HCT116 (cell line): ENCODE measurements around the gene BRINP3. TPM values are rescaled to one million over a fixed set of nuclear protein-coding genes. Genes with fewer than 3 reads are reported as not detected.

Experiments used
- ATAC-seq: fragments of 200-7000 bp; cut with Tn5 transposase; 2 replicates; pipeline ENCODE4 v1.9.1; 2020; ENCODE audit warnings: mild to moderate bottlenecking, moderate library complexity
- BruUV-seq: library from RNA; stranded (reverse); fragments of 400-500 nt; replicated peaks from 2 replicates; lab custom pipeline; 2021; lab: Mats Ljungman, UMichigan
- CTCF ChIA-PET: fragments of 300-600 bp; sonication (Branson Sonifier 250); formaldehyde crosslinking; loops from one replicate; lab custom pipeline; 2021; ENCODE audit warnings: antibody characterized with exemption; lab: Charles Lee
- POLR2A ChIA-PET: fragments of 300-600, 350-600 bp; sonication (Branson Sonifier 250); formaldehyde crosslinking; loops from one replicate; lab custom pipeline; 2021; ENCODE audit warnings: antibody characterized with exemption; lab: Charles Lee
- RAD21 ChIA-PET, 2 experiments: fragments of 300-600 bp; sonication (Branson Sonifier 250); formaldehyde crosslinking; loops; one replicate each; lab custom pipeline; 2023; ENCODE audit warnings: low total read pairs in 2 of 2; ENCODE audit not compliant: uncharacterized antibody in 2 of 2, unreplicated experiment in 2 of 2, low non-redundant PET in 1 of 2; lab: Charles Lee
- DNase-seq: peaks from one replicate; pipeline ENCODE4 v3.0.0-alpha.2; 2010; ENCODE audit warnings: low read depth, low spot score
- H2AFZ ChIP-seq: fragments of 200-600 bp; shearing (Covaris generic), sonication (generic); 2 replicates; pipeline ENCODE4 v1.6.1; 2017; ENCODE audit warnings: low read depth, mixed run types, mixed read lengths, antibody characterized with exemption, low read length; ENCODE audit not compliant: poor library complexity, severe bottlenecking
- H3K27ac ChIP-seq: 2 replicates; pipeline ENCODE4 v1.5.1; 2012; ENCODE audit warnings: low read depth, low read length
- H3K27me3 ChIP-seq: fragments of 200-600 bp; sonication (generic); 2 replicates; pipeline ENCODE4 v1.6.1; 2016; ENCODE audit warnings: mixed run types, low read length, mixed read lengths; ENCODE audit not compliant: insufficient read depth
- H3K36me3 ChIP-seq, 2 experiments: fragments of 200-500 bp in 1 of 2; fragments of 200-600 bp in 1 of 2; sonication (Bioruptor generic) in 1 of 2; sonication (generic) in 1 of 2; 2 replicates each; pipeline versions ENCODE4 v1.5.1 to v1.6.1; 2014 to 2016; ENCODE audit warnings: low read length in 2 of 2, inconsistent platforms in 1 of 2, mixed read lengths in 1 of 2, mixed run types in 1 of 2; ENCODE audit not compliant: insufficient read depth in 2 of 2, control insufficient read depth in 1 of 2
- H3K4me1 ChIP-seq, 2 experiments: fragments of 200-600 bp in 1 of 2; sonication (generic) in 1 of 2; 2 replicates each; pipeline versions ENCODE4 v1.5.1 to v1.6.1; 2012 to 2017; ENCODE audit warnings: low read length in 2 of 2, inconsistent platforms in 1 of 2, mild to moderate bottlenecking in 1 of 2, mixed read lengths in 1 of 2, mixed run types in 1 of 2, moderate library complexity in 1 of 2; ENCODE audit not compliant: insufficient read depth in 2 of 2, control insufficient read depth in 1 of 2
- H3K4me2 ChIP-seq: fragments of 200-600 bp; sonication (generic); 2 replicates; pipeline ENCODE4 v1.6.1; 2017; ENCODE audit warnings: mixed run types, low read length, mixed read lengths
- H3K4me3 ChIP-seq, 2 experiments: fragments of 200-600 bp in 1 of 2; sonication (generic) in 1 of 2; replicated peaks in 1 of 2; 2 replicates each; pipeline ENCODE4 v1.5.1; 2011 to 2016; ENCODE audit warnings: low read length in 2 of 2, control low read depth in 1 of 2, low read depth in 1 of 2, mild to moderate bottlenecking in 1 of 2, mixed read lengths in 1 of 2, mixed run types in 1 of 2
- H3K79me2 ChIP-seq: fragments of 200-600 bp; sonication (generic); 2 replicates; pipeline ENCODE4 v1.6.1; 2017; ENCODE audit warnings: mild to moderate bottlenecking, mixed run types, low read length, moderate library complexity, mixed read lengths; ENCODE audit not compliant: insufficient read depth
- H3K9ac ChIP-seq: fragments of 200-600 bp; sonication (generic); 2 replicates; pipeline ENCODE4 v1.6.1; 2016; ENCODE audit warnings: low read length, mixed read lengths
- H3K9me2 ChIP-seq: fragments of 200-600 bp; sonication (generic), shearing (Covaris generic); 2 replicates; pipeline ENCODE4 v1.6.1; 2017; ENCODE audit warnings: mixed run types, mild to moderate bottlenecking, moderate library complexity; ENCODE audit not compliant: insufficient read depth
- H3K9me3 ChIP-seq, 2 experiments: fragments of 200-500 bp in 1 of 2; fragments of 200-600 bp in 1 of 2; sonication (Bioruptor generic) in 1 of 2; sonication (generic) in 1 of 2; 2 replicates each; pipeline ENCODE4 v1.6.1; 2014 to 2017; ENCODE audit warnings: low read length in 2 of 2, mixed read lengths in 2 of 2, inconsistent platforms in 1 of 2, low read depth in 1 of 2, mild to moderate bottlenecking in 1 of 2, mixed run types in 1 of 2, moderate library complexity in 1 of 2; ENCODE audit not compliant: control insufficient read depth in 1 of 2, insufficient read depth in 1 of 2
- H4K20me1 ChIP-seq: fragments of 200-600 bp; sonication (generic), shearing (Covaris generic); 2 replicates; pipeline ENCODE4 v1.6.1; 2017; ENCODE audit warnings: mixed run types, mild to moderate bottlenecking, moderate library complexity; ENCODE audit not compliant: insufficient read depth
- CBX3 ChIP-seq: IDR thresholded peaks from 2 replicates; pipeline ENCODE4 v1.6.1; 2012; ENCODE audit warnings: low read depth
- EZH2phosphoT487 ChIP-seq: fragments of 200-600 bp; IDR thresholded peaks from 2 replicates; pipeline ENCODE4 v1.6.1; 2018; ENCODE audit warnings: antibody characterized with exemption, borderline replicate concordance
- JUND ChIP-seq: IDR thresholded peaks from 2 replicates; pipeline ENCODE4 v1.6.1; 2012
- SP1 ChIP-seq: IDR thresholded peaks from 2 replicates; pipeline ENCODE4 v1.6.1; 2012; ENCODE audit warnings: low read depth
- SRF ChIP-seq: IDR thresholded peaks from 2 replicates; pipeline ENCODE4 v1.6.1; 2012; ENCODE audit warnings: low read depth
- TCF7L2 ChIP-seq: IDR thresholded peaks from 2 replicates; pipeline ENCODE4 v1.7.0; 2011; ENCODE audit warnings: borderline replicate concordance, inconsistent platforms; ENCODE audit not compliant: insufficient read depth, insufficient read length; ENCODE audit errors: extremely low read depth
- ZNF274 ChIP-seq: fragments of 200-500 bp; sonication (Bioruptor generic); IDR thresholded peaks from 2 replicates; pipeline ENCODE4 v1.6.1; 2014; ENCODE audit warnings: mild to moderate bottlenecking, low read depth, low read length, inconsistent platforms
- intact Hi-C: fragments of 100-400 bp; cut with micrococcal nuclease; formaldehyde crosslinking; loops from 2 replicates; pipeline ENCODE4 v1.10.0; 2022
- total RNA-seq: library from RNA; stranded (reverse); gene quantifications from one replicate; pipeline ENCODE4 v1.2.1, GENCODE V29; 2021; ENCODE audit not compliant: unreplicated experiment
- TF ChIP-seq, protein P1 (sequence below): IDR thresholded peaks from 2 replicates; pipeline ENCODE4 v1.6.1; 2012; ENCODE audit warnings: low read depth

The BRINP3 gene
- total RNA-seq, 1 experiment from 2014 or later: not detected

DNA sequence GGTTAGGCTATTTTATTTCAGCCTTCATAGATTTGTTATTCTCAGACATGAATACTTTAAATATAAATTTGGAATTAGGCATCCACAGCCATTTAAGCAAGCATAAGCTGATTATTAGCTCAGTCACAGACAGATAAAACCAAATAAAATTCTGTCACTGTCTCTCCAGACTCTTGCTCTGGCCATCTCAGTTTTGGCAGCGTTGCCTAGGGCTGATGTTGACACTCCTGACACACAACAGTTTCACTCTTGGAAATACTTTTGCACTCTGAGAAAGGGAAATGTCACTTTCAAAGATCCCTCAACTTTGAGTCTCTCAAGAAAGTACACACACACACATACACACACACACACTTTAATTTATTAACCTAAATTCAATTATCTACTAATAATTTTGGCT is 372.7 kb downstream of the BRINP3 start:
- ATAC-seq (no peak), DNase-seq (no peak)
- no peak for TF ChIP-seq SP1
- no peak for TF ChIP-seq TCF7L2
- TF ChIP-seq, protein P1, sequence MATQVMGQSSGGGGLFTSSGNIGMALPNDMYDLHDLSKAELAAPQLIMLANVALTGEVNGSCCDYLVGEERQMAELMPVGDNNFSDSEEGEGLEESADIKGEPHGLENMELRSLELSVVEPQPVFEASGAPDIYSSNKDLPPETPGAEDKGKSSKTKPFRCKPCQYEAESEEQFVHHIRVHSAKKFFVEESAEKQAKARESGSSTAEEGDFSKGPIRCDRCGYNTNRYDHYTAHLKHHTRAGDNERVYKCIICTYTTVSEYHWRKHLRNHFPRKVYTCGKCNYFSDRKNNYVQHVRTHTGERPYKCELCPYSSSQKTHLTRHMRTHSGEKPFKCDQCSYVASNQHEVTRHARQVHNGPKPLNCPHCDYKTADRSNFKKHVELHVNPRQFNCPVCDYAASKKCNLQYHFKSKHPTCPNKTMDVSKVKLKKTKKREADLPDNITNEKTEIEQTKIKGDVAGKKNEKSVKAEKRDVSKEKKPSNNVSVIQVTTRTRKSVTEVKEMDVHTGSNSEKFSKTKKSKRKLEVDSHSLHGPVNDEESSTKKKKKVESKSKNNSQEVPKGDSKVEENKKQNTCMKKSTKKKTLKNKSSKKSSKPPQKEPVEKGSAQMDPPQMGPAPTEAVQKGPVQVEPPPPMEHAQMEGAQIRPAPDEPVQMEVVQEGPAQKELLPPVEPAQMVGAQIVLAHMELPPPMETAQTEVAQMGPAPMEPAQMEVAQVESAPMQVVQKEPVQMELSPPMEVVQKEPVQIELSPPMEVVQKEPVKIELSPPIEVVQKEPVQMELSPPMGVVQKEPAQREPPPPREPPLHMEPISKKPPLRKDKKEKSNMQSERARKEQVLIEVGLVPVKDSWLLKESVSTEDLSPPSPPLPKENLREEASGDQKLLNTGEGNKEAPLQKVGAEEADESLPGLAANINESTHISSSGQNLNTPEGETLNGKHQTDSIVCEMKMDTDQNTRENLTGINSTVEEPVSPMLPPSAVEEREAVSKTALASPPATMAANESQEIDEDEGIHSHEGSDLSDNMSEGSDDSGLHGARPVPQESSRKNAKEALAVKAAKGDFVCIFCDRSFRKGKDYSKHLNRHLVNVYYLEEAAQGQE: no peak
- TF ChIP-seq EZH2phosphoT487: no peak
- no peaks in the 10 kb centered on the region for H3K36me3 ChIP-seq
- H3K27me3 ChIP-seq: no peaks in the 10 kb centered on the region
- H4K20me1 ChIP-seq: no peaks in the 10 kb centered on the region
- H3K4me3 ChIP-seq: no peak overlapping the region
- ChIA-PET CTCF (no interaction called here), POLR2A (no interaction called here), RAD21 (no interaction called here)
- no peak overlapping the region for H3K4me2 ChIP-seq
- H3K4me1 ChIP-seq: no peaks in the 10 kb centered on the region
- intact Hi-C loops: no loop called here
- no peak overlapping the region for H3K9ac ChIP-seq
- H3K9me3 ChIP-seq: no peaks in the 10 kb centered on the region
- no TSS peak for BruUV-seq
- no peaks in the 10 kb centered on the region for H3K9me2 ChIP-seq
- no peak overlapping the region for H2AFZ ChIP-seq
- no peak overlapping the region for H3K27ac ChIP-seq
- H3K79me2 ChIP-seq: no peaks in the 10 kb centered on the region

DNA sequence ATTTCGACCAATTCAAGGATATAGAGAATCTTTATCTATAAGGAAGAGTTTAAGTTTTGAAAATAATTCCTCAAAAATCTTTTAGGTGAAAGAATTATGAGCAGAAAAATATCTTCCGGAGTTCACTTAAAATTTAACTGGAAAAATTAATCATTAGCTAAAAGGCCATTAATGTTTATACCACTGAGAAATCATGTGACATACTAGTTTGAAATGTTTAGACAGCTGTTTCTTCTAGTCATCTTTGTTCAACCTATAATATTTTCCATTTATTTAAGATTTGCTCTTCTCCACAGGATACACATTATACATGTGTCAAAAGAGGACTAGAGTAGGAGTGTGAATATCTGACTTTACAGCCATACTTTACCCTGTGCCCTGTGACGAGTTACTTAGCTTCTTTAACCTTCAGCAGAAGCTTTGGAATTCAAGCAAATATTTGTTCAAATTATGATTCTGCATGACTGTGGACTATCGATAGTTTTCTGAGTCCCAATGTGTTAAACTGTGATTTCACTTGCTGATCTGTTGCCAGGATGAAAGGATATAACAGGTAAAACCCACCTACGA is 374.8 kb downstream of the BRINP3 start:
- ChIA-PET POLR2A (no interaction called here), CTCF (no interaction called here), RAD21 (no interaction called here)
- TF ChIP-seq SRF: no peak
- no peak for TF ChIP-seq ZNF274
- TF ChIP-seq JUND: no peak
- no peak for TF ChIP-seq CBX3
- no TSS peak for BruUV-seq
- no peaks in the 10 kb centered on the region for H4K20me1 ChIP-seq
- no peak overlapping the region for H2AFZ ChIP-seq
- no peak for ATAC-seq
- no peak overlapping the region for H3K4me3 ChIP-seq
- intact Hi-C loops: no loop called here
- no peaks in the 10 kb centered on the region for H3K9me3 ChIP-seq
- H3K4me1 ChIP-seq: no peaks in the 10 kb centered on the region
- no peaks in the 10 kb centered on the region for H3K79me2 ChIP-seq
- H3K9me2 ChIP-seq: no peaks in the 10 kb centered on the region
- no peaks in the 10 kb centered on the region for H3K27me3 ChIP-seq
- no peak overlapping the region for H3K27ac ChIP-seq
- H3K4me2 ChIP-seq: no peak overlapping the region
- no peaks in the 10 kb centered on the region for H3K36me3 ChIP-seq
- H3K9ac ChIP-seq: no peak overlapping the region
- DNase-seq: no peak
